Adipose tissue (tissue), 3 donors: ENCODE results near the gene TNS3. TPM values are rescaled to one million over a fixed set of nuclear protein-coding genes. Genes with fewer than 3 reads are reported as not detected.

ENCODE experiments used
- H3K27ac ChIP-seq: one replicate; pipeline ENCODE4 v1.5.1; 2013; ENCODE audit warnings: low read depth, low read length
- WGBS, 3 donors: extraction: QIAGEN DNeasy Blood & Tissue Kit; methylation state at CpG; one replicate each; pipeline ENCODE4 v1.1.7; 2013; 5-methylcytosine and 5-hydroxymethylcytosine counted together
- polyA plus RNA-seq, 3 donors: library from polyadenylated mRNA; stranded (reverse); fragments of 200-250 nt; gene quantifications; one replicate each; pipeline ENCODE4 v1.2.3, GENCODE V29; 2013
- donor health status: healthy with polysubstance abuse.
- donor health status: Bipolar disorder and iron deficiency.
- donor health status: healthy.

TNS3 gene
- polyA plus RNA-seq, 3 donors = 23.2 to 45.4 (median 27.0) TPM

GRCh38 chr7:47332213-47332612 lies 249.7 kb downstream of the TNS3 start:
- no peak overlapping the region for H3K27ac ChIP-seq
- WGBS, 3 donors = 74 to 89% (median 78%) methylated on average over 7 to 8 of the region's 8 CpGs

GRCh38 chr7:47331179-47331565 lies 250.7 kb downstream of the TNS3 start:
- no peak overlapping the region for H3K27ac ChIP-seq
- 92 to 97% (median 93%) methylated on average over 6 of the region's 6 CpGs for WGBS, 3 donors

- WGBS, 3 donors = 92 to 95% (median 95%) methylated on average over 16 of the region's 16 CpGs
- no peak overlapping the region for H3K27ac ChIP-seq
Observed at GRCh38 chr7:47330561-47331178, 251.2 kb downstream of the TNS3 start.

GRCh38 chr7:47330026-47330425 lies 251.9 kb downstream of the TNS3 start:
- WGBS, 3 donors = 76 to 78% (median 77%) methylated on average over 6 of the region's 6 CpGs
- H3K27ac ChIP-seq = no peak overlapping the region

GRCh38 chr7:47329320-47329926 lies 252.5 kb downstream of the TNS3 start:
- no peak overlapping the region for H3K27ac ChIP-seq
- 70 to 88% (median 71%) methylated on average over 19 of the region's 19 CpGs for WGBS, 3 donors

GRCh38 chr7:47328392-47329319 lies 253.3 kb downstream of the TNS3 start:
- WGBS, 3 donors = 71 to 89% (median 76%) methylated on average over 7 of the region's 7 CpGs
- H3K27ac ChIP-seq = no peak overlapping the region

GRCh38 chr7:47327698-47328391 lies 254.1 kb downstream of the TNS3 start:
- 34 to 52% (median 37%) methylated on average over 24 of the region's 24 CpGs for WGBS, 3 donors
- peak overlapping the region; percentile 57 for H3K27ac ChIP-seq

GRCh38 chr7:47327346-47327697 lies 254.6 kb downstream of the TNS3 start:
- 64 to 73% (median 71%) methylated on average over 7 of the region's 7 CpGs for WGBS, 3 donors
- H3K27ac ChIP-seq = no peak overlapping the region

GRCh38 chr7:47326808-47327207 lies 255.1 kb downstream of the TNS3 start:
- WGBS, 3 donors = 61 to 75% (median 64%) methylated on average over 8 of the region's 8 CpGs
- no peak overlapping the region for H3K27ac ChIP-seq

- 74 to 81% (median 78%) methylated on average over 2 of the region's 2 CpGs for WGBS, 3 donors
- no peak overlapping the region for H3K27ac ChIP-seq
Observed at GRCh38 chr7:47326220-47326619, 255.7 kb downstream of the TNS3 start.

- WGBS, 3 donors = 47 to 94% (median 85%) methylated on average over 6 of the region's 6 CpGs
- H3K27ac ChIP-seq = no peak overlapping the region
Observed at GRCh38 chr7:47325337-47325736, 256.6 kb downstream of the TNS3 start.

GRCh38 chr7:47323904-47324303 lies 258.0 kb downstream of the TNS3 start:
- H3K27ac ChIP-seq = no peak overlapping the region
- 77 to 88% (median 84%) methylated on average over 4 of the region's 4 CpGs for WGBS, 3 donors

GRCh38 chr7:47322731-47323130 lies 259.2 kb downstream of the TNS3 start:
- 85 to 90% (median 89%) methylated on average over 11 of the region's 11 CpGs for WGBS, 3 donors
- H3K27ac ChIP-seq = no peak overlapping the region

GRCh38 chr7:47320296-47320695 lies 261.6 kb downstream of the TNS3 start:
- no peak overlapping the region for H3K27ac ChIP-seq
- 90 to 94% (median 92%) methylated on average over 5 of the region's 5 CpGs for whole genome bisulfite sequencing, 3 donors

- WGBS, 3 donors = 81 to 85% (median 81%) methylated on average over 9 of the region's 9 CpGs
- H3K27ac ChIP-seq = no peak overlapping the region
Observed at GRCh38 chr7:47318395-47319182, 263.3 kb downstream of the TNS3 start.

GRCh38 chr7:47317487-47317886 lies 264.4 kb downstream of the TNS3 start:
- WGBS, 3 donors = 71 to 80% (median 73%) methylated on average over 2 of the region's 2 CpGs
- no peak overlapping the region for H3K27ac ChIP-seq

- WGBS, 3 donors = 59 to 68% (median 62%) methylated on average over 29 of the region's 29 CpGs
- H3K27ac ChIP-seq = no peak overlapping the region
Observed at GRCh38 chr7:47314728-47315607, 266.9 kb downstream of the TNS3 start.
